ENCODE results near the gene TTC6.

The TTC6 gene

GRCh38 chr14:37593511-37594237 is 1.8 kb upstream of the TTC6 start:
- Histone ChIP-seq H3K4me3 (peak overlapping the region in 1 of 2 donors; percentile 52), H3K27me3 (peaks cover 22 to 97% of the 10 kb centered on the region in 2 donors), H3K9me3 (no peaks in the 10 kb centered on the region), H3K4me1 (peaks cover 0 to 37% (median 32%) of the 10 kb centered on the region in 4 donors), H3K36me3 (no peaks in the 10 kb centered on the region), H3K27ac (no peak overlapping the region)
- DNase-seq = no peak
- intact Hi-C loops (cut with DNase I; ENCODE audit: low total_unique reads) = loop anchor here (10.0 kb wide), 1 partner anchor 349 kb away; no protein-coding TSS in a partner anchor
- no peak for TF ChIP-seq CTCF (IDR thresholded peaks at IDR 0.05)

GRCh38 chr14:37594238-37594970 is 1.0 kb upstream of the TTC6 start:
- Histone ChIP-seq H3K4me1 (peaks cover 0 to 43% (median 37%) of the 10 kb centered on the region in 4 donors), H3K27ac (no peak overlapping the region), H3K27me3 (peaks cover 25 to 97% of the 10 kb centered on the region in 2 donors), H3K9me3 (no peaks in the 10 kb centered on the region), H3K36me3 (no peaks in the 10 kb centered on the region), H3K4me3 (peak overlapping the region; percentile 43 to 52)
- no peak for DNase-seq
- peak in 1 of 2 experiments; percentile 62 for TF ChIP-seq CTCF (IDR thresholded peaks at IDR 0.05)
- intact Hi-C loops (cut with DNase I; ENCODE audit: low total_unique reads) = loop anchor here (10.0 kb wide), 1 partner anchor 350 kb away; no protein-coding TSS in a partner anchor

GRCh38 chr14:37595809-37596621 is 586 bp downstream of the TTC6 start:
- intact Hi-C loops (cut with DNase I; ENCODE audit: low total_unique reads) = loop anchor here (10.0 kb wide), 1 partner anchor 351 kb away; no protein-coding TSS in a partner anchor
- peak overlapping the region in 1 of 2 donors; percentile 52 for H3K4me3 ChIP-seq
- H3K4me1 ChIP-seq = peaks cover 0 to 55% (median 42%) of the 10 kb centered on the region in 4 donors
- DNase-seq = no peak
- no peaks in the 10 kb centered on the region for H3K36me3 ChIP-seq
- no peak overlapping the region for H3K27ac ChIP-seq
- peaks cover 29 to 98% of the 10 kb centered on the region in 2 donors for H3K27me3 ChIP-seq
- H3K9me3 ChIP-seq = no peaks in the 10 kb centered on the region
- no peak for TF ChIP-seq CTCF (IDR thresholded peaks at IDR 0.05)

GRCh38 chr14:37596790-37597472 is 1.5 kb downstream of the TTC6 start:
- DNase-seq = no peak

More at GRCh38 chr14:37596790-37597472, 1.5 kb downstream of the TTC6 start:
- H3K4me1 ChIP-seq = peaks cover 0 to 48% (median 38%) of the 10 kb centered on the region in 4 donors
- intact Hi-C loops (cut with DNase I; ENCODE audit: low total_unique reads) = loop anchor here (10.0 kb wide), 1 partner anchor 352 kb away; no protein-coding TSS in a partner anchor
- H3K4me3 ChIP-seq = no peak overlapping the region
- H3K27ac ChIP-seq = no peak overlapping the region
- H3K9me3 ChIP-seq = no peaks in the 10 kb centered on the region
- peaks cover 29 to 98% of the 10 kb centered on the region in 2 donors for H3K27me3 ChIP-seq
- no peak for TF ChIP-seq CTCF (IDR thresholded peaks at IDR 0.05)
- H3K36me3 ChIP-seq = no peaks in the 10 kb centered on the region
